Kidney (tissue), 14 donors: ENCODE measurements around the gene INO80B. TPM values are rescaled to one million over a fixed set of nuclear protein-coding genes. Genes with fewer than 3 reads are reported as not detected.
A peak's percentile ranks its signal among the peaks of the same experiment; 100 is the strongest.
"Not testable (repeated sequence)": the region's sequence is repeated elsewhere in the genome, so short reads cannot be mapped to it uniquely, and the experiment has no call there.

Experiments
- DNase-seq, 5 donors: peaks; one replicate each; pipeline ENCODE4 v3.0.0-alpha.2; 2013 to 2020
- FAIRE-seq: peaks from 2 replicates; lab custom pipeline; 2012; peaks lifted over from hg19 to GRCh38; lab: Jason Lieb, UNC
- H3K27ac ChIP-seq, 2 donors: one replicate each; pipeline ENCODE4 v1.7.0; 2013; ENCODE audit warnings: low read depth in 2 of 2, low read length in 2 of 2, inconsistent platforms in 1 of 2
- H3K27me3 ChIP-seq: one replicate; pipeline ENCODE4 v1.7.1; 2013; ENCODE audit warnings: low read length, inconsistent platforms; ENCODE audit not compliant: control insufficient read depth, insufficient read depth
- H3K36me3 ChIP-seq, 3 donors: one replicate each; pipeline versions ENCODE4 v1.7.0 to v1.7.1; 2013; ENCODE audit warnings: low read length in 3 of 3, control low read depth in 1 of 3, inconsistent platforms in 1 of 3; ENCODE audit not compliant: insufficient read depth in 3 of 3, control insufficient read depth in 2 of 3
- H3K4me1 ChIP-seq, 3 donors: one replicate each; pipeline versions ENCODE4 v1.7.0 to v1.7.1; 2013; ENCODE audit warnings: low read length in 3 of 3, inconsistent platforms in 1 of 3, low read depth in 1 of 3; ENCODE audit not compliant: control insufficient read depth in 2 of 3, insufficient read depth in 2 of 3
- H3K4me3 ChIP-seq, 3 donors: one replicate each; pipeline versions ENCODE4 v1.7.0 to v1.8.1; 2013; ENCODE audit warnings: low read length in 3 of 3, control low read depth in 1 of 3, inconsistent platforms in 1 of 3
- H3K9ac ChIP-seq, 3 donors: one replicate each; pipeline versions ENCODE4 v1.7.0 to v1.7.1; 2013; ENCODE audit warnings: low read length in 3 of 3, control low read depth in 1 of 3, inconsistent platforms in 1 of 3
- H3K9me3 ChIP-seq, 3 donors: one replicate each; pipeline versions ENCODE4 v1.7.0 to v1.7.1; 2013; ENCODE audit warnings: low read length in 3 of 3, control low read depth in 1 of 3, inconsistent platforms in 1 of 3; ENCODE audit not compliant: control insufficient read depth in 2 of 3, insufficient read depth in 1 of 3
- CTCF ChIP-seq: IDR thresholded peaks from 3 replicates; pipeline ENCODE4 v1.5.1; 2012; ENCODE audit warnings: mild to moderate bottlenecking, moderate library complexity, borderline replicate concordance; ENCODE audit not compliant: insufficient read depth; ENCODE audit errors: extremely low read depth
- intact Hi-C: fragments of 100-400 bp; cut with DNase I; formaldehyde crosslinking; loops from one replicate; pipeline ENCODE4 v1.11.1; 2022
- polyA plus RNA-seq: library from polyadenylated mRNA; stranded (reverse); fragments of 350-450 nt; fragmentation: Illumina TruSeq; extraction: RNeasy Lipid Tissue Mini Kit (QIAGEN cat#74804); gene quantifications from one replicate; pipeline ENCODE4 v1.2.3, GENCODE V29; 2014; ENCODE audit warnings: low read depth, low replicate concordance; ENCODE audit not compliant: insufficient read depth
- total RNA-seq: library from RNA; stranded (reverse); fragmentation: NEBNext Ultra II Directional; extraction: Animal tissue kit (Norgen Biotek cat#: 25700); gene quantifications from one replicate; pipeline ENCODE4 v1.2.1, GENCODE V29; 2021
- donor health status: control.
- donor health status: control.
- donor health status: control.
- donor health status: control.
- donor health status: control.
- donor health status: DM: yes; HTN: yes; CAD: no.
- donor health status: Normal renal cell carcinoma (clear cell type).

The INO80B gene
- total and polyA plus RNA-seq, 2 donors from 2014 or later = 37.0 to 44.2 TPM

GRCh38 chr2:74417763-74418162, 37.1 kb upstream of the INO80B start:
- DNase-seq (peak in 1 of 5 donors; percentile 32), FAIRE-seq (no peak)
- TF ChIP-seq CTCF = no peak
- Histone ChIP-seq H3K27ac (no peak overlapping the region), H3K9me3 (no peaks in the 10 kb centered on the region), H3K4me3 (no peak overlapping the region), H3K27me3 (no peaks in the 10 kb centered on the region), H3K9ac (no peak overlapping the region), H3K36me3 (no peaks in the 10 kb centered on the region), H3K4me1 (peaks cover 0 to 19% (median 4%) of the 10 kb centered on the region in 3 donors)
- intact Hi-C loops = no loop called here

GRCh38 chr2:74418312-74418711, 36.6 kb upstream of the INO80B start:
- Histone ChIP-seq H3K4me1 (peaks cover 0 to 16% (median 1%) of the 10 kb centered on the region in 3 donors), H3K9ac (no peak overlapping the region), H3K9me3 (no peaks in the 10 kb centered on the region), H3K4me3 (no peak overlapping the region), H3K27me3 (no peaks in the 10 kb centered on the region), H3K36me3 (no peaks in the 10 kb centered on the region), H3K27ac (no peak overlapping the region)
- FAIRE-seq = no peak
- intact Hi-C loops = no loop called here
- TF ChIP-seq CTCF = no peak
- DNase-seq = peak in 2 of 5 donors; percentile 46 to 73

GRCh38 chr2:74419345-74419744, 35.5 kb upstream of the INO80B start:
- Histone ChIP-seq H3K9me3 (no peaks in the 10 kb centered on the region), H3K27me3 (no peaks in the 10 kb centered on the region), H3K4me1 (peaks cover 0 to 10% (median 0%) of the 10 kb centered on the region in 3 donors), H3K4me3 (no peak overlapping the region), H3K27ac (no peak overlapping the region), H3K36me3 (no peaks in the 10 kb centered on the region), H3K9ac (no peak overlapping the region)
- no peak for DNase-seq
- intact Hi-C loops = no loop called here
- no peak for TF ChIP-seq CTCF
- no peak for FAIRE-seq

- peaks cover 0 to 3% (median 0%) of the 10 kb centered on the region in 3 donors for H3K36me3 ChIP-seq
- no peak overlapping the region for H3K27ac ChIP-seq
- TF ChIP-seq CTCF = no peak
- no peak overlapping the region for H3K9ac ChIP-seq
- peaks cover 0 to 7% (median 0%) of the 10 kb centered on the region in 3 donors for H3K4me1 ChIP-seq
- FAIRE-seq (no peak), DNase-seq (no peak)
- intact Hi-C loops = no loop called here
- H3K9me3 ChIP-seq = no peaks in the 10 kb centered on the region
- no peaks in the 10 kb centered on the region for H3K27me3 ChIP-seq
- no peak overlapping the region for H3K4me3 ChIP-seq
Observed at GRCh38 chr2:74420006-74420405, 34.9 kb upstream of the INO80B start.

GRCh38 chr2:74420443-74421103, 34.3 kb upstream of the INO80B start:
- H3K27ac ChIP-seq, H3K36me3 ChIP-seq, H3K9ac ChIP-seq, H3K27me3 ChIP-seq, H3K4me1 ChIP-seq, intact Hi-C loops, FAIRE-seq, H3K9me3 ChIP-seq: not testable (repeated sequence)
- H3K4me3 ChIP-seq = peak overlapping the region in 1 of 3 donors; percentile 92
- peak in 1 of 5 donors; percentile 39 for DNase-seq
